Measurements from ENCODE around the gene ARSG.

- TF ChIP-seq, protein P1, sequence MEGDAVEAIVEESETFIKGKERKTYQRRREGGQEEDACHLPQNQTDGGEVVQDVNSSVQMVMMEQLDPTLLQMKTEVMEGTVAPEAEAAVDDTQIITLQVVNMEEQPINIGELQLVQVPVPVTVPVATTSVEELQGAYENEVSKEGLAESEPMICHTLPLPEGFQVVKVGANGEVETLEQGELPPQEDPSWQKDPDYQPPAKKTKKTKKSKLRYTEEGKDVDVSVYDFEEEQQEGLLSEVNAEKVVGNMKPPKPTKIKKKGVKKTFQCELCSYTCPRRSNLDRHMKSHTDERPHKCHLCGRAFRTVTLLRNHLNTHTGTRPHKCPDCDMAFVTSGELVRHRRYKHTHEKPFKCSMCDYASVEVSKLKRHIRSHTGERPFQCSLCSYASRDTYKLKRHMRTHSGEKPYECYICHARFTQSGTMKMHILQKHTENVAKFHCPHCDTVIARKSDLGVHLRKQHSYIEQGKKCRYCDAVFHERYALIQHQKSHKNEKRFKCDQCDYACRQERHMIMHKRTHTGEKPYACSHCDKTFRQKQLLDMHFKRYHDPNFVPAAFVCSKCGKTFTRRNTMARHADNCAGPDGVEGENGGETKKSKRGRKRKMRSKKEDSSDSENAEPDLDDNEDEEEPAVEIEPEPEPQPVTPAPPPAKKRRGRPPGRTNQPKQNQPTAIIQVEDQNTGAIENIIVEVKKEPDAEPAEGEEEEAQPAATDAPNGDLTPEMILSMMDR (IDR thresholded peaks at IDR 0.05; ENCODE audit: poor library complexity, severe bottlenecking): no peak
- TF ChIP-seq POLR2AphosphoS5 (IDR thresholded peaks at IDR 0.05): no peak
Measured at GRCh38 chr17:68297195-68297594, 5.9 kb downstream of the ARSG start.
